Astrocyte (in vitro differentiated cells and primary cell): ENCODE data around the gene MORN1. TPM values are rescaled to one million over a fixed set of nuclear protein-coding genes. Genes with fewer than 3 reads are reported as not detected.

ENCODE experiments used
- DNase-seq: peaks from one replicate; pipeline ENCODE4 v3.0.0-alpha.2; 2010; ENCODE audit warnings: low read depth
- FAIRE-seq: peaks from 2 replicates; lab custom pipeline; 2011; peaks lifted over from hg19 to GRCh38; lab: Jason Lieb, UNC
- H2AFZ ChIP-seq: 2 replicates; pipeline ENCODE4 v1.6.0; 2012; ENCODE audit warnings: low read depth, low read length, inconsistent platforms
- H3K27ac ChIP-seq: 2 replicates; pipeline ENCODE4 v1.5.1; 2011; ENCODE audit warnings: low read depth, low read length, inconsistent platforms
- H3K27me3 ChIP-seq: 2 replicates; pipeline ENCODE4 v1.6.0; 2011; ENCODE audit warnings: low read length, inconsistent platforms; ENCODE audit not compliant: insufficient read depth
- H3K36me3 ChIP-seq: 2 replicates; pipeline ENCODE4 v1.5.1; 2011; ENCODE audit warnings: low read length, inconsistent platforms; ENCODE audit not compliant: insufficient read depth
- H3K4me1 ChIP-seq: 2 replicates; pipeline ENCODE4 v1.5.1; 2011; ENCODE audit warnings: low read length, inconsistent platforms; ENCODE audit not compliant: insufficient read depth
- H3K4me2 ChIP-seq: 2 replicates; pipeline ENCODE4 v1.6.0; 2012; ENCODE audit warnings: low read length, inconsistent platforms
- H3K4me3 ChIP-seq: 2 replicates; pipeline ENCODE4 v1.5.1; 2011; ENCODE audit warnings: low read depth, mild to moderate bottlenecking, low read length, inconsistent platforms; ENCODE audit not compliant: insufficient read depth
- H3K79me2 ChIP-seq: 2 replicates; pipeline ENCODE4 v1.6.0; 2012; ENCODE audit warnings: mild to moderate bottlenecking, low read length, inconsistent platforms; ENCODE audit not compliant: insufficient read depth
- H3K9ac ChIP-seq: 2 replicates; pipeline ENCODE4 v1.6.0; 2012; ENCODE audit warnings: mild to moderate bottlenecking, low read length, inconsistent platforms
- H3K9me3 ChIP-seq: 2 replicates; pipeline ENCODE4 v1.5.1; 2012; ENCODE audit warnings: low read depth, mild to moderate bottlenecking, low read length, inconsistent platforms; ENCODE audit not compliant: insufficient read depth
- H4K20me1 ChIP-seq: 2 replicates; pipeline ENCODE4 v1.6.0; 2012; ENCODE audit warnings: low read length, inconsistent platforms; ENCODE audit not compliant: insufficient read depth
- H3K27ac Mint-ChIP-seq: one replicate; pipeline ENCODE4 v1.8.0; 2021; ENCODE audit warnings: mild to moderate bottlenecking, mixed read lengths; ENCODE audit not compliant: unreplicated experiment
- H3K27me3 Mint-ChIP-seq: one replicate; pipeline ENCODE4 v1.8.0; 2021; ENCODE audit warnings: low read depth, mixed read lengths; ENCODE audit not compliant: unreplicated experiment
- H3K36me3 Mint-ChIP-seq: one replicate; pipeline ENCODE4 v1.8.0; 2021; ENCODE audit warnings: low read depth, mixed read lengths; ENCODE audit not compliant: unreplicated experiment
- H3K4me1 Mint-ChIP-seq: one replicate; pipeline ENCODE4 v1.8.0; 2021; ENCODE audit warnings: low read depth, mixed read lengths; ENCODE audit not compliant: unreplicated experiment
- H3K4me3 Mint-ChIP-seq: one replicate; pipeline ENCODE4 v1.8.0; 2021; ENCODE audit warnings: mild to moderate bottlenecking, moderate library complexity, mixed read lengths; ENCODE audit not compliant: unreplicated experiment
- H3K9me3 Mint-ChIP-seq: one replicate; pipeline ENCODE4 v1.8.0; 2021; ENCODE audit warnings: mild to moderate bottlenecking, mixed read lengths; ENCODE audit not compliant: unreplicated experiment
- EZH2 ChIP-seq: IDR thresholded peaks from 2 replicates; pipeline ENCODE4 v1.6.1; 2012; ENCODE audit warnings: mild to moderate bottlenecking, low read length, inconsistent platforms; ENCODE audit not compliant: insufficient read depth
- total RNA-seq: library from RNA; stranded (reverse); gene quantifications from 2 replicates; pipeline ENCODE4 v1.2.1, GENCODE V29; 2021
- TF ChIP-seq, protein P1 (sequence below): IDR thresholded peaks from 2 replicates; pipeline ENCODE4 v1.5.1; 2011; ENCODE audit warnings: low read depth, mild to moderate bottlenecking, inconsistent platforms, low read length, moderate library complexity; ENCODE audit not compliant: insufficient read depth

Gene MORN1
- total RNA-seq, 1 donor from 2014 or later = 9.2 TPM

DNA sequence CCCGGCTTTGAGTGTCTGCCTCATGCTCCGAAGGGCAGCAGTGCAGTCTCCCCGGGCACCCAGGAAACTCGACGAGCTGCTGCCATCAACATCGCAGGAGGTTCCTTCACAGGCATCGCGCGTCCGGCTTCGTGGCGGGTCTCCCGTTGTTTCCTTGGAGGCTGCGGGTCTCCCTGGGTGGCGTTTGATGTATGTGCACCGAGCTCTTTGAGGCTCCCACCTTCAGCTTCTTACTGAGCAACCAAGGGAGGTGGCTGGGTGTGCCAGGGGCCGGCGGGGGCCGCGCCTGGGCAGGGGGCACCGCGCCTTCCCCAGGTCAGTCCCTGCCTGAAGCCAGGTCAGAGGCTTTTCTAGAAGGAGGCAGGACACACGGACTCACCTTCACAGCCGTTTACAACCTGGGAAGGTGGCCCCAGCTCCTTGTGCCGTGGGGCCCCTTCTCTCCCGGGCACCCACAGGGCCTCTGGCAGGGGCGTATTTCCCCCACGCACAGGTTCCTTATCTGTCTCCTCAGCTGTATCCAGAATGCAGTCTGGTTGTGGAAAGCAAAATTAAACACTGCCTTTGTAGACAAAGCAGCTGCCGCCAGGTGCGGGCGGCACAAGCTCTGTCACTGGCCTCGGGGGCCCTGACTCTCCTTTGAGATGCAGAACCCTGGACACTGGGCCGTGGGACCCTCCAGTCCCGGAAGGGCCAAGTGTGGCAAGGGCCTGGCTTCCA, 42.7 kb upstream of the MORN1 start:
- Histone ChIP-seq H3K79me2 (no peaks in the 10 kb centered on the region), H3K4me3 (no peak overlapping the region), H4K20me1 (no peaks in the 10 kb centered on the region), H3K4me2 (no peak overlapping the region), H3K9ac (no peak overlapping the region), H2AFZ (no peak overlapping the region), H3K4me1 (no peaks in the 10 kb centered on the region), H3K36me3 (no peaks in the 10 kb centered on the region), H3K27me3 (peaks cover 15% of the 10 kb centered on the region), H3K27ac (no peak overlapping the region), H3K9me3 (no peaks in the 10 kb centered on the region)
- H3K27ac Mint-ChIP-seq = no peak overlapping the region
- DNase-seq (no peak), FAIRE-seq (no peak)
- TF ChIP-seq, protein P1, sequence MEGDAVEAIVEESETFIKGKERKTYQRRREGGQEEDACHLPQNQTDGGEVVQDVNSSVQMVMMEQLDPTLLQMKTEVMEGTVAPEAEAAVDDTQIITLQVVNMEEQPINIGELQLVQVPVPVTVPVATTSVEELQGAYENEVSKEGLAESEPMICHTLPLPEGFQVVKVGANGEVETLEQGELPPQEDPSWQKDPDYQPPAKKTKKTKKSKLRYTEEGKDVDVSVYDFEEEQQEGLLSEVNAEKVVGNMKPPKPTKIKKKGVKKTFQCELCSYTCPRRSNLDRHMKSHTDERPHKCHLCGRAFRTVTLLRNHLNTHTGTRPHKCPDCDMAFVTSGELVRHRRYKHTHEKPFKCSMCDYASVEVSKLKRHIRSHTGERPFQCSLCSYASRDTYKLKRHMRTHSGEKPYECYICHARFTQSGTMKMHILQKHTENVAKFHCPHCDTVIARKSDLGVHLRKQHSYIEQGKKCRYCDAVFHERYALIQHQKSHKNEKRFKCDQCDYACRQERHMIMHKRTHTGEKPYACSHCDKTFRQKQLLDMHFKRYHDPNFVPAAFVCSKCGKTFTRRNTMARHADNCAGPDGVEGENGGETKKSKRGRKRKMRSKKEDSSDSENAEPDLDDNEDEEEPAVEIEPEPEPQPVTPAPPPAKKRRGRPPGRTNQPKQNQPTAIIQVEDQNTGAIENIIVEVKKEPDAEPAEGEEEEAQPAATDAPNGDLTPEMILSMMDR = no peak
- TF ChIP-seq EZH2 = no peak
- H3K36me3 Mint-ChIP-seq = no peaks in the 10 kb centered on the region
- H3K4me1 Mint-ChIP-seq = no peaks in the 10 kb centered on the region
- H3K4me3 Mint-ChIP-seq = no peak overlapping the region
- H3K9me3 Mint-ChIP-seq = peaks cover 4% of the 10 kb centered on the region
- H3K27me3 Mint-ChIP-seq = peaks cover 28% of the 10 kb centered on the region

DNA sequence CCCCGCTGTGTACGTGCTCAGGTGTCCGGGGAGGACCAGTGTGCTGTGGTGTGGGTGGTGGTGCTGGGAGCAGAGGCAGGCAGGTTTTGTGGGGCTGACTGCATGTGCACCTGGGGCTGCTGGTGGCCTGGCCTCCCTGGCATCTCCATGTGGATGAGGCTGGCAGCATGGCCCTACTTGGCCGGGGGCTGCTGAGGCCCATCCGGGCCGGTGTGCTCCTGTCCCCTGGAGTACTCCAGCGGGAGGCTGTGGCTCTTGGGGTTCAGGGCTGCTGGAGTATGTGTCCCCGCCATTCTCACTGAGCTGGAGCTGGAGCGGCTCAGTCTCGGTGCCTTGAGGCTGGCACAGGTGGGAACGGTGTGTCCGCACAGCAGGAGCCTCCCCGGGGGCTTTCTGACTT, 41.8 kb upstream of the MORN1 start:
- H3K4me3 ChIP-seq = no peak overlapping the region
- no peak overlapping the region for H3K4me3 Mint-ChIP-seq
- H3K4me1 Mint-ChIP-seq = no peaks in the 10 kb centered on the region
- H3K9me3 ChIP-seq = no peaks in the 10 kb centered on the region
- TF ChIP-seq, protein P1 = no peak
- TF ChIP-seq EZH2 = peak; percentile 37
- no peaks in the 10 kb centered on the region for H3K79me2 ChIP-seq
- H3K9me3 Mint-ChIP-seq = peaks cover 4% of the 10 kb centered on the region
- FAIRE-seq (no peak), DNase-seq (no peak)
- no peaks in the 10 kb centered on the region for H3K36me3 ChIP-seq
- peaks cover 15% of the 10 kb centered on the region for H3K27me3 ChIP-seq
- H3K27ac ChIP-seq = no peak overlapping the region
- H3K9ac ChIP-seq = no peak overlapping the region
- H3K27me3 Mint-ChIP-seq = peaks cover 28% of the 10 kb centered on the region
- H3K36me3 Mint-ChIP-seq = no peaks in the 10 kb centered on the region
- H3K4me2 ChIP-seq = no peak overlapping the region
- H3K4me1 ChIP-seq = no peaks in the 10 kb centered on the region
- no peak overlapping the region for H3K27ac Mint-ChIP-seq
- H4K20me1 ChIP-seq = no peaks in the 10 kb centered on the region
- no peak overlapping the region for H2AFZ ChIP-seq

DNA sequence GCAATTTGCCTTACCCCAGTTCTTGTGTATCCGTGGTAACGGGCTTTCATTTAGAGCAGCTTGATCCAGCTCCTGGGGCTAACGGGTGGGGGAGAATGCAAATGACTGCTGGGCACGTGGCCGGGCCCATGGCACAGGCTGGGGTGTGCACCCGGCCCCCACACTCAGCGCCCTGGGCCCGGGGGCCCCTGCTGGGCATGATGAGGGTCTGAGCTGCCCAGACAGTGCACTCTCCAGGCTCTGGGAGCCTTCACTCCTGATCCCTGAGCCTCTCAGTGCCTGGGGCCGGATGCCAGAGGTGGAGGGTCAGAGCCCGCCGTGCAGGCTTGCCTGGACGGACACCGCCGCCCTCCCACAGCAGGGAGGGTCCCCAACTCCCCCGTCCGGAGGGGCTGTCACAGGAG, 41.1 kb upstream of the MORN1 start:
- Histone ChIP-seq H3K79me2 (no peaks in the 10 kb centered on the region), H3K9ac (no peak overlapping the region), H3K9me3 (no peaks in the 10 kb centered on the region), H3K27me3 (peaks cover 15% of the 10 kb centered on the region), H3K4me1 (no peaks in the 10 kb centered on the region), H3K4me3 (no peak overlapping the region), H3K27ac (no peak overlapping the region), H3K4me2 (no peak overlapping the region), H2AFZ (no peak overlapping the region), H3K36me3 (no peaks in the 10 kb centered on the region), H4K20me1 (no peaks in the 10 kb centered on the region)
- Mint-ChIP-seq H3K27ac (no peak overlapping the region), H3K36me3 (no peaks in the 10 kb centered on the region), H3K9me3 (peaks cover 4% of the 10 kb centered on the region), H3K4me3 (no peak overlapping the region), H3K4me1 (no peaks in the 10 kb centered on the region), H3K27me3 (peaks cover 21% of the 10 kb centered on the region)
- FAIRE-seq = no peak
- no peak for DNase-seq
- TF ChIP-seq EZH2 = no peak
